Dermis blood vessel endothelial cell (primary cell): ENCODE results near the gene NCAM1. TPM values are rescaled to one million over a fixed set of nuclear protein-coding genes. Genes with fewer than 3 reads are reported as not detected.

Source experiments
- DNase-seq: peaks from one replicate; pipeline ENCODE4 v3.0.0; 2010
- total RNA-seq: library from RNA; depleted of rRNA; stranded (reverse); fragments of >200 nt; gene quantifications from 2 replicates; pipeline ENCODE4 v1.2.3, GENCODE V29; 2014

NCAM1 gene
- total RNA-seq, 1 donor from 2014 or later = 2.2 TPM

DNA sequence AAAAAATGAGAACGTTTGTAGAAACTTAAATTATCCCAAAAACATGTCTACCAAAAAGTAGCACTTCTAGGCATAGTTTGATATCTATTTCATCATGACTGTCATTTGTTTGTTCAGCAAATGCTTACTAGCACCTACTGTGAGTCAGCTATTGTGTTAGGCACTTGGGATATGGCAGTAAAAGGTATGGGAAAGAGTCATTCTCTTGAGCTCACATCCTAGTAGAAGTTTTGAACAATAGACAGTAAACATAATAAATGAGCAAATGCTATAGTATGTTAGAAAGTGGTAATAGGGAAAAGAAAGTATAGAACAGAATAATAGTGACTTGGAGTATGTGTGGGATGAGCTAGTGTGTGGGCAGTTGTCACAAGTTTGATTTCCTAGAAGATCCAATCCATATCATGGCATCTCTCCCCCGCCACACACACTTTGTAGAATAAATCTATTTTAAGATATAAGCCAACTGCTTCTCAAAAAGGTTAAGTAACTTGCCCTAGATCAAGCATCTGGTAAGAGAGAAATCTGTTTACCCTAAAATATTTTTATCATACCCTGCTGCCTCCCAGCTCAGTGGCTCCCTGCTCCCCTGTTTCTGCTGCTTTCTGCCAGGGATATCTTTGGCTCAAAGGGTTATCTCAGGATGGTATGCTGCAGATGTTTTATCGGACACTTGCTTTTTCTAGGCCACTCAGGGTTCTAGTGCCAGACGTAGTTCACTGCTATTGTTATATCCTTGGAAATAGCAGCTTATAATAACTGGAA is 129.7 kb downstream of the NCAM1 start:
- DNase-seq = no peak

DNA sequence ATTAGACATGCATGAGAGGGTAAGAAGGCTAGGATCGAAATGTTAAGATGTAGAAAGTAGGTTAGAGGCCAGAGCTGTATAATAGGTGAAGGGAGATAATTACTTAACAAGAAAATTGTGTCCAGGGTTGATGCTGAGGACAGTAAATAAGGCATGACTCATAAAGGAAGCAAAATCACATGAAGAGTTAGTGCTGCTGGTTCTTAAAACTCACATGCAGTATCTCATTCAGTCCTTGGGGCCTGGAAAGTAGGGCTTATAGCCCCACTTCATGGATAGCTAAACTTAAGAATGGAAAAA is 130.2 kb downstream of the NCAM1 start:
- DNase-seq = no peak

DNA sequence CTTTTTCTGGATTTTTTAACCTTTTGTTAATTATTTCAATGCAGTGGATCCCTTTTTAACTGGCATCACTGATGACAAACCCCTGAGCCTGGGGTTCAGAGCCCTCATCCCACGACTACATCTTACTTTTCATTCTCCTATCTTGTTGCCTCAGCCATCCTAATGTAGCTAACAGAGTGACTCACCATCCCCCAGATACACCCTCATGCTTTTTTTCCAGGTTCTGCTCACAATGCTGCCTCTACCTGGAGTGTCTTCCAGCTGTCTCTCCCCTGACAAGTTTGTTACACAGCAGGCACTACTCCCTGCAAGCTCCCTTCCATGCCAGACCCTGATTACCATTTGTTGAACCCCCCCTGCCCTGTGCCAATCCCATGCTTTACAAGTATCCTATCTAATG is 135.4 kb downstream of the NCAM1 start:
- DNase-seq = no peak

DNA sequence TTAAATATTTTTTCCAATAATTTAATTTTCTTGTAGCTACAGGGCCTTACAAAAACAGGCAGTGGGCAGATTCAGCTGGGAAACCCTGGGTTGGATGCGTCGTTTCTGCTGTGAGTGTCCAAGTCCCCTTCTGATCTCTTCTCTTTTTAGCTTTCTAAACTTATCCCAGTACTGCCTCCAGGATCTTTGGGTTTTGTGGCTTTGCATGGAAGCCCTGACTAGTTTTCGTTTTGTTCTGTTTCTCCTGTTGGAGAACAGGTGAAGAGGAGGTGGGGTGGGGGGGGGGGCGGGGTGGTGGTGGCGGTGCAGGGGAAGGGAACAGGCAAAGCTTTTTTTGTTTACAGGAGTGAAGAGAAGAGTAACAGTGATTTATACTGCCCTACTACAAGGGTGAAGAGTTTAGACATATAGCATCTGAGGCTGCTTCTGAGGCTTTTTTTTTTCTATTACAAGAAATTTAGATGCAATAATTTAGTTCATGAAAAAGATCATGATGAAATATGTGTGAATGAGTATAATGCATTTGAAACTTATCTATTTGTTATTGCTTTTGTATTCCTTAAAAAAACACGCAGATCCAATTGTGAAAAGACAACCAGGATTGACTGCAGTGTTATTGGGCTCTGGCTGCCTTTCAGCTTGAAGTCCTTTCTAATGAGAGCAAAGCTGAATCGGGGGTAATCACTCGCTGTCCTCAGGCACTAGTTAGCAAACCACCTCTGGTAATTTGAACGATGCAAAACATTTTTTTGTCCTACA is 142.9 kb downstream of the NCAM1 start:
- no peak for DNase-seq

DNA sequence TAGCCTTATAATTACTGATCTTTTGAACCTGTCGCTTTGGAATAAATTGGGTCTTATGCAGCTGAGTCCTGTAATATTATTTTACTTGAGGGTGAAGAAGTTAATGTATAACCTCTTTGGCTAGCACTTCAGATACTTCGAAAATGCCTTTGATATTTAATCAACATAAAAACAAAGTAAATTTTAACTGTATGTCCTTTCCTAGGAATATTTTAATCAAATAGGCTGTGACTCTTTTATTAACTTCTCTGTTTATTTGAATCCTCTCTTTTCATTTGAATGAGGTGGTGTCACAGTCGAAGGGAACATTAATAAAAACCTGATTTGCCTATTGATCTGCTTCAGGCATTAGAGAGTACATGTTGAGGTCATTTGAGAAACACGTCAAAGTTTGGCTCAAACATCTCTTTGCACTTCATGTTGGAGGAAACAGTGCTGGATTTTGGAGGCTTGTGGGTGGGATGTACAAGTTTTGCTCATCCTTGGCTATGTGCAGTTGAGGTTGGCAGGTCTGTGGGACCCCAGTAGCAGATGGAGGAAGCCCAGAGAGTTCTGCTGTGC is 143.6 kb downstream of the NCAM1 start:
- no peak for DNase-seq

DNA sequence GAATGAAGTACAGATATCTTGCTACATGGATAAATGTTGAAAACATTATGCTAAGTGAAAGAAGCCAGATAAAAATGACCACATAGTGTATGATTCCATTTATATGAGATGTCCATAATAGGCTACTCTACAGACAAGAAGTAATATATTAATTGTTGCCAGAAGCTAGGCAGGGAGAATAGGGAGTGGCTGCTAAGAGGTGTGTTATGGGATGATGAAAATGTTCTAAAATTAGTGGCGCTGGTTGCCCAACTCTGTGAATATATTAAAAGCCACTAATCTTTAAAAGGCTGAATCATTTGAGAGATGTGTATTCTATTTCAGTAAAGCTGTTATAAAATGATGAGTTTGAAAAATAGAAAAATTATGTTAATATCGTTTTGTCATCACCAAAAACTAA is 144.4 kb downstream of the NCAM1 start:
- DNase-seq = no peak

DNA sequence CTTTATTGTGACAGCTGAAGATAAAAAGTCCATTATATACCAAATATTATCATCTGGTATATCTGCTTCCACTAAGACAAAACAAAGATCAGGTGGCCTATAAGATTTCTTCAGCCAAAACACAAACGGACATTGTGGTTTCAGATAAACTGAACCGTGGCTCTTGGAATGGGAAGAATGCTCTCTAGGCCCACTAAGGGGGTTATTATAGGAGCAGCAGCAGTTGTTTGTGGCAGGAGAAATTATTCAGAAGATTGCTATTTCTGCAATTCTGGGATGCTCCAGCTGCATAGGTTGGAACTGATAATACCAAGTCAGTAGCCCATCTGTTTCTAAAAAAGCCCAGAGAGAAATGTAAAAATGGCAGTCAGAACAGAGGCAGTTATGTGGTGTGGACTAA is 145.3 kb downstream of the NCAM1 start:
- DNase-seq = no peak

DNA sequence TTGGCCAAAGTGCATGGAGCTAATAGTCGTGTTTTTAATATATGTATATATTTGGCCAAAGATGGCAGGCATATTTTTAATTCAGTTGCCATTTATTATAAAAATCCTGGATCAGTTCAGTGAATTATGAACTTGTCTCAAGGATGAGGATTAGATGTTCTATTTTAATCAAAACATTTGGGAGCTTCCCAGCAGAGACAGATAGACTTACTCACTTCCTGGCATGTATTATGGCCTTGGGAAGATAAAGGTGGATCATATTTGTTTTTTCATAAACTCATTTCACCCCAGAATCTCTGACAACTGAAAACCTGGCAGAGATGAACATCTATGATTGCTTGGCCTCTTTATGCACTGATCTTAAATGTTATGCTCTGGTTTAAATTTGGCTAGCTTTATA is 148.8 kb downstream of the NCAM1 start:
- DNase-seq = no peak

DNA sequence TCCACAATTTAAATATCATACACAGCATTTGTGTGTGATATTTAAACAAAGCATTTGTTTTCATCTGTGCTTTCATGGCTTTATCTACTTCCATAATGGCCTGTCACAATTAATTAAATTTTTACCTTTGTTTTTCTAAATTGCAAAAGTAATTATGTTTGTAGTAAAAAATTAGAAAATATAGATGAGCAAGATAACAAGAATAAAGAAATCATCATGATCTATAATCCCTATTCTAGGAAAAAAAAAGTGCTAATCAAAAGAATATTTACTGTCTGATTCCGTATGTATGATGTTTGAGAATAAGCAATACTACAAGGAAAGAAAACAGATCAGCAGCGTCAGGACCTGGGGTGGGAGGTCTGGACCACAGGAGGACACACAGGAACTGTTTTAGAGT is 149.9 kb downstream of the NCAM1 start:
- no peak for DNase-seq

DNA sequence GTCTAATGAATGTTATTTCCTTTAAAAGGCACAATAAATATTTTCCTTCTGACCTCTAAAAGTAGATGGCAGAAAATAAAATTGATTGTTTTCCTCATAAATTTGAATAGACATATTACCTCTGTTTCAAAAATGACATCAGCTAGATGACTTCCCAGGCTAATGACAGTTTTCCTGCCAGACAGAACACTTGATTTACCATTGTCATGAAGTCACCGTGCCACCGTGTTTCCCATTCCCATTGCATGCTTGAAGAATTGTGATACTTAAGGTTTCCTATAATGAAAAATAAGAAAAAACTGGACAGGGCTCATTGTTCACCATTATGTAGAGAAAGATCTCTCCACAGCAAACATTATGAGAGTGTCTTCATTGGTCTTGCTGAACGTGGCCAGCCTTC is 151.1 kb downstream of the NCAM1 start:
- DNase-seq = no peak

DNA sequence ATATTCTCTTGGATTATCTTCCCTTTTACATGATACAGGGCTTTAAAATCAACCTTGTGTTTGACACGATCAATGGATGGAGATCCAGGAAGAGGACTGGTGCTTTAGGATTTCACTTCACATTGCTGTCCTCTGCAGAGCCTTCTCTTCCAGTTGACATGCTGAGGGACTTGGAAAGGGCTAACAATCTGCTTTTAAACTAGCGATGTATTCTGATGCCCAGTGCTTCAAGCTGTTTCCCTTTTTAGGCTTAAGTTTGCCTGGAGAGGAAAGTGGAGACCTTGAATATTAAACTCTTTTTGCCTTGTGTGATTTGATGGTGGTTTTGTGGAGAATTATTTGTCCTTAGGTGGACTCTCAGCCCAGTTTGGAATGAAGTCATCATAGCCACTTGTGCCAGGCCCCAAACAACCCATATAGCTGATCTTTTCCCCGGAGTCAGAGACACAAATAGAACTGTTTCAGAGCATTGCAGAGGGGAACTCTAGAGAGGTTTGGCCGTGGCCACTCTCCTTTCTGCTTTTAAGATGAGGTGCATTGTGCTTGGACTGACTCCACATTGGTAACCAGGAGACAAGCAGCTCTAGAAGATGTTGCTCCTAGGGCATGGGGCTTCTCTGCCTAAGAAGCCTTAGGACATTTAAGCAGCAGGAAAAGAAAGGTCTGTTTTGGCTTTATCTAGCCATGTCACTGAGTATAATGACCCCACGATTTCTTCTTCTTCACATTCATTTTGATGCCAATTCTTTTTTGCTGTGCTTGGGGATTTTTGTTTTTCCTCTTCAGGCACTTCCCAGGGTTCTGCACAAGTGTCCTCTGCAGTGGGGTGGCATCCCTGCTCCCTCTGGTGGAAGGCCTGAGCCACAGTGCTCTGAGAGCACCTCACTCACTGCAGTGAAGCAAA is 152.8 kb downstream of the NCAM1 start:
- peak; percentile 1 for DNase-seq

DNA sequence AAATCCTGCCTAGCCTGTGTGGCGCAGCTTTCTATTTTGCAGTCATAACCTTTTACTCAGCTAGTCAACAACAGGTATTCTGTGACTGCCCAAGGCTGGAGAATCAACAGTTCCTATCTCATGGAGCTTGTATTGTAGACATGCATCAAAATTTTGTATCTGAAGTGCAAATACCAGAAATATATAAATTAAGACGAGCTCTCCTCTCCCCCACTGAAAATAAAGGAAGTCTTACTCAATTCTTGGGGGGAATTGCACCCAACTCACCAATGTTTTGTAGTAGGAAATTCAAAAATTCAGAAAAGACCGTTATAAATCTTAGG is 153.4 kb downstream of the NCAM1 start:
- no peak for DNase-seq

DNA sequence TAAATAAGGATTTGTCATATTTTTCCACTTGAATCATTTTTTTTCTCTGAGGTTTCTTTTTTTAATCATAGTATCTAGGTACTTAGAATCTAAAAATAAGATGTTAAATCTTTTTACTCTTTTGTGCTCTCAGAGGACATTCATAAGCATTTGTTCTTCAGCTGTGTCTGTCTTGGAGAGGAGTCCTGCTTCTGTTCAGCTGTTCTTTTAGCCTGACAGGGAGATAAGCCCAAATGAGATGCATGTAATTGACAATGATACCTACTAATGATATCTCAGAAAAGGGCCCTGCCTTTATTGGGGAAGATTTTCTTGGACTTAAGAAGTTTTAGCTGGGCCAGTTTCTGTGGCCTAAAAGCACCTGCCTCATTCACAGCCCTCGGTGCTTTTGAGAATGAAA is 156.9 kb downstream of the NCAM1 start:
- no peak for DNase-seq

DNA sequence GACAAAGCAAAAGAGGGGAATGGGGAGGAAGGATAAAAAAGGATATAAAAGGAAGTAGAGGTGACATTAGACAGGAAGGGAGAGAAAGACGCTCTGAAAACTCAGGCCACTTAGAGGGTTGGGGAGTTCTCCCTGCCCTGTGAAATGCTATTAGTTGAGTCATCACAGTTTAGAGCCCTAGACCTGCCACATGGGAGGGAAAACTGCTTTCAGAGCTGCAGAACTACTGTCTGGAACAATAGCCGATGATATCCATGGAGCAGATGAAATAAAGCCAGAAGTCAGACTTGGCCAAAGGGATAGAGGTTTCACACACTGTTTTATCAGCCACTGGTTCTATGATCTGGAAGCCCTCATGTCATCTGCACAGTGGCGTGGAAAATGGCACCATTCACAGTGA is 157.9 kb downstream of the NCAM1 start:
- no peak for DNase-seq

DNA sequence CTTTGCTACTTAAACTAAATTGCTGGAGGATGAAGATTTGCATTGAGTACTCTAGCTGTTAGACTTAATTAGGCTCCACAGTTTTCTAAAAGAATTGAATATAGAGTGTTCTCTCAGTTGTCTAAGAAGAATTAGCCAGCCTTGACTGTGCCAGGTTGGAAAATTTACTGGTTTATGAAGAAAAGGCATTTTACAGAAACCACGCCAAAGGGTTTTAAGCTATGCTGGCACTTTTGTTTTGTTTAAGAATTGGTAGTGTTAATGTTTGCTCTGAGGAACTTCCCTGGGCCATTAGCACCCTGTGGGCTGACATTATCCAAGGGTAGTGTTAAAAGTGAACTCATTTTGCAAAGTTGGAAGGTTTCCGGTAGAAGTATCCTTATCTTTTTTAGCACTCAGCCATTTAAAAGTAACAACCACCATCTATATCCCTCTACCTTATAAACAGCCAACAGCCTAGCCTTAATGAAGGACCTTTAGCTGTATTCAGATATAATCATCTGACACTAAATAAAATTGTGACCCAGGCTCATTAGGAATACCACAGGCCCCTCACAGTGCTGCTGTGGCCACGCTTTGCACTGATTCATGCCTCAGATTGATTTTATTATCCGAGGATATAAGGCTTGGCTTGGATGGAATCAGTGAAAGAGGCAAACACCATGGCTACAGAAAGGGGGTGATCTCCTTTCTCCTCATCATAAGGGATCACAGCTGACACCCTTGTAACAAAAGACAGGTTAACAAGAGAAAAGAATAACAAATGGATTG is 158.9 kb downstream of the NCAM1 start:
- DNase-seq = no peak

DNA sequence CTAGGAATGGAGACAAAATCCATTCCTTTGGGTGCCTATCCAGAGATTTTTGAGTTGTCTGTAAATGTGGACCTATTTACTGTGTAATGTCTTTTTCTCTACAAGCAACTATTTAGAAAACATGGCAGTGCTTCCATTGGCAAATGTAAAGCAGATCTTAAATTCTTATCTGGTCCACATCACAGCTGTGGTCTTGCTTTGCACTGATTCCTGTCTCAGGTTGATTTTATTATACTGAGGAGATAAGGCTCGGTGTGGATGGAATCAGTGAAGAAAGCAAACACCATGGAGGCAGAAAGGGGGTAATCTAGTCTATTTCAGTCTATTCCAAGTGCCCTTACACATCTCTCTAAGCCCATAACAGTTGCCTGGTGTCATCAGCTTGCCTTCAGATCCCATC is 160.5 kb downstream of the NCAM1 start:
- DNase-seq = no peak

DNA sequence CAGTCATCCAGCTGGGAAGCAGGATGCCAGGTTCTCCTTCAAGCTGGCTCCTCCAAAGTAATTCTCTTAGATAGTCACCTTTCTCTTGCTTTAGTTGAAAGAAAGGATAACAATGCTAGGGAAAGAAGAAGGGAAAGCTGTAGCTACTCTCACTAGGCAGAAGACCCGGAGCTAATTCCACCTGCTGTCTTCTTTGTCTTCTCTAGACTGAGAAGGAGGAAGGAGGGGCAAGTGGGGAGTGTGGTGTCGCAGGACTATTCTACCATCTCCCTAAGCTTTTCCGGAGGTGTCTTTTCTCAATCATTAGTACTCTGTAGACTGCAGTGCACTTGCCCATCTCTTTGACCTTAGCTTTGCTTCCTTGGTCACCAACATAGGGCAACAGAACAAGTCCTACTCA is 162.8 kb downstream of the NCAM1 start:
- no peak for DNase-seq

DNA sequence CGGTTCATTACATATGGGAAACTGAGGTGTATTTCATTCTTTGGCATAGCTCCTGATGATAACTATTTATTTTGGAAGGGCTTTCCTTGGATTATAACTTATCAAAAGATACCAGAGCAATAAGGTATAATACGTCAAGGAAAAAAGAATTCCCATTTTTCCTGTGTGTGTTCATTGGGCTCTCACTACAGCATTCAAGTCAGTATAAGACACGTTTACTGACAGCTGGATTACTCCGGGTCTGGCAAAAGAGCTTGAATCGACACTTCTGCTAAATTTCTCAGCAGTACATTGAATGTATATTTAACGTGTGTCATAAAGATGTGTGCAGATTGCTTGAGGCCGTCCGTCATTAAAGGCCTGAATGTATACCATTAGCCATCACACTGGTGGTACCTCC is 163.4 kb downstream of the NCAM1 start:
- DNase-seq = no peak

DNA sequence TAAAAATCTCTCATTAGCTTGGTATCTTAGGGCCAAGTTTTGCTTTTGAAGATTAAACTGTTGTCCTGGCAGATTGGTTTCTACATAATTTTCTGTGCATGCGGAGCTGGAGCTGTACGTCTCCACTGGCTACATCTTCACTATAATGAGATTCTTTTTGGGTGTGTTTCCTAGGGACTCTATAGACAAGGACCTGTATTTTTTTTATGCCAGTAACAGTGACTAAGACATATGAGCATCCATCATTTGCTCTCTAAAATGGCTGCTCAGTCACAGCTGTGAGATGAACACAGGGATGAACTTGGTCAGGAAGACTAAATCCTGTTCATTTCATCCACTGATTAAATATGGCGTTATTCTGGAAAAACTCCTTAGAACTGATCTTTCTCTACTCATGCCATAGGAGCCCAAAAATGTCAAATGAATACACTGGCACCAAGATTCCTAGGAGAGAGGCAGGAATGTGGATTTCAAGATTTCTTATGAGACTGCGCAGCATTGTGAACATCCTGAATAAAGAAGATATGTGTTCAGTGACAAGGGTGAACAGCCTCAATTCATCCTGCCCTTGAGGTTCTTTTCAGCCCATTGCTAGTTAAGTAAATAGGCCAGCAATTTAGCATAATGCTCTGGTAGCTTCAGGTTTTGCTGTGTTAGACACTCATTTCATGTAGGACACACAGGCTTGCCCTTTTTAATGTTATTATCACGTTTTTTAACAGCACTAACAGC is 168.2 kb downstream of the NCAM1 start:
- no peak for DNase-seq

DNA sequence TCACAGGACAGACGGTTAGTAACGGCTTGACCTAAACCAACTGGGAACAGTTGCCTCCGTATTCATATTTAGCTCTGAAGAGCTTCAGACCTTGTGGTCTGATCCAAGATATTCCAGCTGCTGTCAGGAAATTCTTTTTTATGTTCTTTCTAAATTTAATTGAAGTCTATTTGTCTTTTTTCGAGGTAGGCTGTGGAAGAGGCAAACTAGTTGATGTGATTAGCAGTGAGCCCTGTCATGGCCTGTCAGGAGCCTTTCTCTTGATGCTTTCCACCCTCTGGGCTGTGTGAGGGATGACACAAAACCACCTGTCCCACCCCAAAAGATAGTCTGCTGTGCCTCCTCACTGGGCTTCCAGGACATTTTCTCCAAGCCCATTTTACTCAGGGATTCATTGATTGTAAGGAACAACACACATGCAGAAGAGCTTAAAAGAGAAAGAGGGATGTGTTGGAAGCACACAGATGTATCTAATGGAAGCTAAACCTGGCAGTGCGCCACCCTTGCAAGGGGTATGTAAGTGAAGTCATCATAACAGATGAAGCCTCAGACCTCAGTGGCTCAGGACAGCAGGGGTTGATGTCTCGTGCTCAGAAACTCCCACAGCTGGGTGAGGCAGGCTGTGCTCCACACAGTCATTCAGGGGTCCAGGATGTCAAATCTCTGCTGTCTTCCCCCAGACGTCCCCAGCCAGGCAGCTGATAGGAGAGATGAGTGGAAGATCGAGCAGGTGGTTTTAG is 170.0 kb downstream of the NCAM1 start:
- no peak for DNase-seq

DNA sequence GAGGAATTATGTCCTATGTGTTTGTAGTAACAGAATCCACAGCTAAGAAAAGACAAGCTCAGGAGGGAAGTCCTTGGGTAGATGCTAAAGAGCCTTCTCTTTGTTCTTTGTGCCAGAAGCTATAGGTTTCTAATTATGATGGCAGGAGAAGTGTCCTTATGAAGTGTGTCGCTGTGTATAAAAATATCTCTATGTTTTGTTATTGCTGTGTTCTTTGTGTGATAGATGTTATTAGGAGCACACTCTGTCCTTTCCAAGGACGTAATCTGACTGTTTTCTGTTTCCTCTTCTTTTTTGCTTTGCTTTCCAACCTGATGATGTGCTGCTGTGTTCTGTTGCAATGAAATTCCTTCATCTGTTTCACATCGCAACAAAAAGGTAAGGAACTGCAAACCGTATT is 171.9 kb downstream of the NCAM1 start:
- DNase-seq = no peak
